Esophagus muscularis mucosa (tissue), 4 donors: Measurements from ENCODE around the gene KYAT1. TPM values are rescaled to one million over a fixed set of nuclear protein-coding genes. Genes with fewer than 3 reads are reported as not detected.

Experiments
- DNase-seq: peaks from one replicate; pipeline ENCODE4 v3.0.0-alpha.2; 2017; ENCODE audit errors: extremely low spot score
- H3K27ac ChIP-seq, 4 donors: fragments of 200-600 bp; sonication (generic); replicated peaks in 1 of 4; 1 replicate in 3 of 4; 2 replicates in 1 of 4; pipeline ENCODE4 v1.5.1; 2016 to 2019; ENCODE audit warnings: mild to moderate bottlenecking in 1 of 4
- H3K27me3 ChIP-seq, 4 donors: fragments of 200-600 bp; sonication (generic); one replicate each; pipeline versions ENCODE4 v1.5.1 to v1.6.0; 2016 to 2019
- H3K36me3 ChIP-seq, 4 donors: fragments of 200-600 bp; sonication (generic); one replicate each; pipeline ENCODE4 v1.5.1; 2016 to 2019
- H3K4me1 ChIP-seq, 4 donors: fragments of 200-600 bp; sonication (generic); one replicate each; pipeline ENCODE4 v1.5.1; 2016 to 2019
- H3K4me3 ChIP-seq, 4 donors: fragments of 200-600 bp; sonication (generic); 1 replicate in 2 of 4; 2 replicates in 2 of 4; pipeline ENCODE4 v1.5.1; 2016 to 2019; ENCODE audit warnings: mild to moderate bottlenecking in 4 of 4, moderate library complexity in 1 of 4
- H3K9me3 ChIP-seq, 4 donors: fragments of 200-600 bp; sonication (generic); 1 replicate in 3 of 4; 2 replicates in 1 of 4; pipeline ENCODE4 v1.5.1; 2016 to 2019
- CTCF ChIP-seq, 3 experiments: fragments of 200-600 bp in 2 of 3; fragments of 450-650 bp in 1 of 3; sonication (generic) in 2 of 3; IDR thresholded peaks; one replicate each; pipeline ENCODE4 v1.5.1; 2017 to 2019; ENCODE audit warnings: antibody characterized with exemption in 3 of 3, mild to moderate bottlenecking in 2 of 3, moderate library complexity in 1 of 3
- EP300 ChIP-seq: sonication (generic); formaldehyde crosslinking; IDR thresholded peaks from one replicate; pipeline ENCODE4 v1.6.1; 2017; ENCODE audit warnings: antibody characterized with exemption
- POLR2A ChIP-seq: fragments of 450-650 bp; IDR thresholded peaks from one replicate; pipeline ENCODE4 v1.6.1; 2017; ENCODE audit warnings: antibody characterized with exemption, moderate library complexity, mild to moderate bottlenecking, low read depth
- POLR2AphosphoS5 ChIP-seq, 2 donors: sonication (generic); formaldehyde crosslinking; IDR thresholded peaks; one replicate each; pipeline ENCODE4 v1.6.1; 2017; ENCODE audit warnings: antibody characterized with exemption in 2 of 2
- WGBS: methylation state at CpG from one replicate; pipeline ENCODE4 v1.1.5; 2018; 5-methylcytosine and 5-hydroxymethylcytosine counted together
- intact Hi-C: fragments of 100-400 bp; cut with DNase I; formaldehyde crosslinking; loops from one replicate; pipeline ENCODE4 v1.15.1; 2023
- total RNA-seq, 4 donors: library from RNA; depleted of rRNA; stranded (reverse); fragments of >200 nt; gene quantifications; one replicate each; pipeline versions ENCODE4 v1.1.0 to v1.2.1, GENCODE V29; 2016

KYAT1 gene
- total RNA-seq, 4 donors from 2014 or later: 4.3 to 8.4 (median 6.2) TPM

- Histone ChIP-seq H3K36me3 (peaks cover 19 to 73% (median 68%) of the 10 kb centered on the region in 4 donors), H3K4me1 (peaks cover 13 to 22% (median 18%) of the 10 kb centered on the region in 4 donors), H3K27me3 (no peaks in the 10 kb centered on the region), H3K27ac (no peak overlapping the region), H3K4me3 (no peak overlapping the region), H3K9me3 (no peaks in the 10 kb centered on the region)
- 85% methylated on average over 4 of the region's 22 CpGs for WGBS
- no peak for DNase-seq
- intact Hi-C loops: no loop called here
- TF ChIP-seq EP300 (no peak), POLR2A (no peak), POLR2AphosphoS5 (IDR thresholded peaks at IDR 0.05) (no peak), CTCF (IDR thresholded peaks at IDR 0.05) (no peak)
Observed at GRCh38 chr9:128822407-128823042, 59.2 kb downstream of the KYAT1 start.

- H3K4me1 ChIP-seq: peaks cover 13 to 22% (median 17%) of the 10 kb centered on the region in 4 donors
- TF ChIP-seq CTCF (IDR thresholded peaks at IDR 0.05) (no peak), POLR2A (no peak), EP300 (no peak), POLR2AphosphoS5 (IDR thresholded peaks at IDR 0.05) (no peak)
- intact Hi-C loops: no loop called here
- H3K9me3 ChIP-seq: no peaks in the 10 kb centered on the region
- H3K27me3 ChIP-seq: no peaks in the 10 kb centered on the region
- no peak overlapping the region for H3K27ac ChIP-seq
- peaks cover 19 to 66% (median 62%) of the 10 kb centered on the region in 4 donors for H3K36me3 ChIP-seq
- WGBS: 95% methylated on average over 8 of the region's 16 CpGs
- DNase-seq: no peak
- no peak overlapping the region for H3K4me3 ChIP-seq
Observed at GRCh38 chr9:128821584-128822406, 60.0 kb downstream of the KYAT1 start.

GRCh38 chr9:128820665-128821583 lies 60.8 kb downstream of the KYAT1 start:
- Histone ChIP-seq H3K4me1 (peaks cover 13 to 22% (median 17%) of the 10 kb centered on the region in 4 donors), H3K27me3 (no peaks in the 10 kb centered on the region), H3K4me3 (no peak overlapping the region), H3K36me3 (peaks cover 12 to 57% (median 53%) of the 10 kb centered on the region in 4 donors), H3K27ac (no peak overlapping the region), H3K9me3 (no peaks in the 10 kb centered on the region)
- WGBS: 88% methylated on average over 20 of the region's 24 CpGs
- DNase-seq: no peak
- no peak for TF ChIP-seq POLR2A
- no peak for TF ChIP-seq CTCF (IDR thresholded peaks at IDR 0.05)
- no peak for TF ChIP-seq EP300
- TF ChIP-seq POLR2AphosphoS5 (IDR thresholded peaks at IDR 0.05): no peak
- intact Hi-C loops: no loop called here

GRCh38 chr9:128819716-128820664 lies 61.8 kb downstream of the KYAT1 start:
- DNase-seq: no peak
- 69% methylated on average over 14 of the region's 18 CpGs for WGBS
- H3K27ac ChIP-seq: peak overlapping the region; percentile 87 to 94 (median 91)
- H3K4me3 ChIP-seq: peak overlapping the region; percentile 62 to 88 (median 80)
- H3K27me3 ChIP-seq: no peaks in the 10 kb centered on the region
- intact Hi-C loops: no loop called here
- H3K9me3 ChIP-seq: no peaks in the 10 kb centered on the region
- peaks cover 13 to 22% (median 17%) of the 10 kb centered on the region in 4 donors for H3K4me1 ChIP-seq
- no peak for TF ChIP-seq EP300
- TF ChIP-seq POLR2AphosphoS5 (IDR thresholded peaks at IDR 0.05): peak; percentile 52 to 58
- H3K36me3 ChIP-seq: peaks cover 9 to 48% (median 44%) of the 10 kb centered on the region in 4 donors
